Right kidney (tissue), 9 donors: ENCODE measurements around the gene CLECL1.

Experiments
- DNase-seq: peaks from one replicate; pipeline ENCODE4 v3.0.0-alpha.2; 2016
- long read RNA-seq, 8 donors: transcript quantifications; one replicate each; lab custom pipeline, GENCODE V29; 2026

Gene CLECL1
- long read RNA-seq, donor 1, result 0 reads
- long read RNA-seq, donor 2, result 0 reads
- long read RNA-seq, donor 3, result 0 reads
- long read RNA-seq, donor 4, result 0 reads
- long read RNA-seq, donor 5, result 0 reads
- long read RNA-seq, donor 6, result 0 reads
- long read RNA-seq, donor 7, result 0 reads
- long read RNA-seq, donor 8, result 0 reads

DNA sequence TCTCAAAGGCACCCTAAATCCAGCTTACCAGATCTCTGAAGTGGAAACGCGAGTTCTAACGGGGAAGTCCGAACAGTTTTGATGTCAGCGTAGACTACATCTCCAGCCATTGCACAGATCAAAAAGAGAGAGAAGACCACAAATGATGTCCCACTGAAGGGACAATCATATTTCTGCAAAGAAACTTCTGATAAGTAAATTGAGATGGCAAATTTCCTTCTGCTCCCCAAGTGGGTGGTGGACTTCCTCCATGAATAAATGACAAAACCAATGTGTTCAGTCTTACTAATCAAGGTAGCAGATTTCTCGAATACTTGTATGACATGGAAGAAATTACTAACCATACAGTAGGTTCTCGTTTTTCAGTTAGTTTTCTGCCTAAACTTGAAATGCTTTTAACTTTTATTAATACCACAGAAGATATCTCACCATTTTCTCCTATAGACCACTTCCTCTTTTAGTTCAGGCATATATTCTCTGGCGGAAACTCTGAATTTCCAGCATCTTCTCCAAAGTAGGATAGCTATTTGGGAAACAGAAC, at the start of gene CLECL1:
CLECL1 (minus strand) TSS at position 177 of the 541 bp plus-strand sequence.
- no peak for DNase-seq

DNA sequence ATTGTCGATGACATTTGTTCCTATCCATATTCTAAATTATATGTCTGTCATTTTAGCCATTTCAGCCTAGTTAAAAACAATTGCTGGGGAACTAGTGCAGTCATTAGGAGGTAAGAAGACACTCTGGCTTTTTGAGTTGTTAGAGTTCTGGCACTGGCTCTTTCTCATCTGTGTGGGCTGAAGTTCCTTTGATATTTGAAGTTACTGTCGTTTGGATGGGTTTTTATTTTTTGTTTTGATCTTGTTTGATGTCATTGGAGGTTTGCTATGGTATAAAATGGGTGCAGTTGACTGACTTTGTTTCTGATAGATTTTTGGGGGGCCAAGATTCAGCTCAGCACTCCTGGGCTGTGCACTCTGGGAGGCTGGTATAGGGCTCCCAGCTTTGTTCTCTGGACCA, 48.5 kb upstream of the CLECL1 start:
- DNase-seq, result no peak

DNA sequence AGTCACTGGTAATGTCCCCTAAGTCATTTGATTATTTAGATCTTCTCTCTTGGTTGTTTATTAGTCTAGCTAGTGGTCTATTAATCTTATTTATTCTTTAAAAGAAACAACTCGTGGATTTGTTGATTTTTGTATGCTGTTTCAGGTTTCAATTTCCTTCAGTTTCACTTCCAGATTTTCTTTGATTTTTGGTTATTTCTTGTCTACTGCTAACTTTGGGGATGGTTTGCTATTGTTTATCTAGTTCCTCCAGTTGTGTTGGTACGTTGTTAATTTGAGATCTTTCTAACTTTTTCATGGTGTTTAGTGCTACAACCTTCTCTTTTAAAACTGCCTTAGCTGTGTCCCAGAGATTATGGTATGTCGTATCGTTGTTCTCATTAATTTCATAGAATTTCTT, 46.3 kb upstream of the CLECL1 start:
- no peak for DNase-seq

DNA sequence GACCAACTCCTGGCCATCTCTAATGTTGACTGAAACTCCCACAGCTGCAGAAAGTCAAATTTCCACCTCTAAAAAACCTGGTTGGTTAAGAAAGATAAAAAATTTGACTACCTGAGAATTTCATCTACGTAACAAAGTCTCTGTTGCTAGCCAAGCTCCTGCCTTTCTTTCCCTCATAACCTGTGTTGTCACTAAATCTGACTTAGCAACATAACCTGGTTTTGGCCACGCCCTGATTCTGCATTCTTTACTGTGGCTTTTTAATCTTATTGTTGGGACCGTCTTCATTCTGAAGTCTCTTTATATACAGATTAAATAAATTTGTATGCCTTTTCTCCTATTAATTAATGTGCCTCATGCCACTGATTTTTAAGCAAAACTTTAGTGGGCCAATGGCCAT, 43.9 kb upstream of the CLECL1 start:
- DNase-seq, result no peak

DNA sequence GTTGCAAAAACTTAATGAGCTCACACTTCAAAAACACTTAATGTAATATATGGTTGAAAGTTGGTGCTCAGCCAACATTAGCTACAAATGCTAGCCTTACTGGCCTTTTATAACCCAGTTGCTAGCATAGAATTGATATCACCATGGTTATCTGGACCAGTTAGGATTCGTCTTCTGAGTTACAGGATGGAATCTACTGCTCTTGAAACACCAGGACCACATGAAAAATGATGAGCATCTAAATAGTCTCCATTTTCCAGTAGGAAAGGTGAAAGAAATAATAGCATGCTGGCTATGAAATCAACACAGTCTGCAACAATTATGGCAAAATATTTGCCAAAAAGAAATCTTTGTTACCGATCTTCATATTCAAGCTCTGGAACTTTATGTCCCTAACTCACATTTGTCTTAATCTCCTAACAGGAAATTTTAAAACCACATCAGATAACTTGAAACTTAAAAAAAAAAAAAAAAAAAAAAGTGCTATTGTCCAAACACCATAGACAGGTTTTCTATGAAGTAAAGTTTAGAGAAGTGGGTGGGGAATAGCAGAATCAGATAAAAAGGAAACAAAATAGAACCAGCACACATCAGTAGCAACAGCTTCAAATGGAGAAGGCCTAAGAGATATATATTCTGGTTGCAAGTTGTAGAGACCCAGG, 40.5 kb upstream of the CLECL1 start:
- DNase-seq, result no peak

DNA sequence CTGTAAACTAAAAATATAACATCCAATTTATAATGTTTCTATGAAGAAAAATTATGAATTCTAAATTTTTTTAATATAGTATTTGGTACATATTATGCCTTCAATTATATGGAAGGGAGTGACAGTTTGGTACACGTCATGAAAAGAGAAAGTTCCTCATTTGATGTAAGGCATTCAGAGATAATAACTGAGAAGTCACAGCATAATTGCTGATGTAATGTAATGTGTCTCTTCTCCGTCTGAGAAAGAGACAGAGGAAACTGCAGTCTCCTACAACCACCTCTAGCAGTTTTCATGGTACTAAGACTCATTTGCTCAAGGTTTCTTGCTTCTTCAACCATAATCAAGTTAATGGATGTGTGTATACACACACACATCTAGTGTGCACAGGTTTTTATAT, 30.1 kb upstream of the CLECL1 start:
- DNase-seq, result no peak

DNA sequence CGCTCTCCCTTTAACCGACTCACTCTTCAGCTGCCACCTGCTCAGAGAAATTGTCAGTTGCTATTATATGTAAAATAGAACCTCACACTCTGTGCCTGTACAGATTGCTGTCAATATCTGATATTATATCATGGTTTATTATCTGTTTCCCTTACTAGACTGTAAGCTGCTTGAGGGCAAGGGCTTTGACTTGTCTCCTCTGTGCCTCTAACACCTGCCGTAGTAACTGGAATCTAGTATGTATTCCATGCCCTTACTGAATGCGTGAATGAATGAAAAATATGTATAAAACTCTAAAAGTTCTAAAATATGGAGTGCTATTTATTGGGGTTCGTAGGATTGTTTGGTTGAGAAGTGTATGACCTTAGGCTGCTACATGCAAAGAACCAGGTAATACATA, 29.5 kb upstream of the CLECL1 start:
- no peak for DNase-seq

DNA sequence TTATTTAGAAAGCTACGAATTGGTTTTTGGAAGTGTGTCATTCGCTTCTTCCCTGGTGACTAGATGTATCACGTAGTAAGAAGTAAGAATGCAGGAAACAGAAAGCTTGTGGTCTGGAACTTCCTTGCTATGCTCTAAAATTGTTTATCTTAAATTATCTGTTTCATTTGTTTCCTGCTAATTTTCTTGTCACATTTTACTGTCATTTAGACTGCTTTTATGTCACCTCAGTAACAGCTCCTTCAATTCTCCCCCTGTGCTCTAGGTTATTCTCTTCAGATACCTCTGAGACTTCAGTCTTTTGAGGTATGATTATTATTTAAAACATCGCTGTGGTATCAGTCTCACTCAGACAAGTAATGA, 28.5 kb upstream of the CLECL1 start:
- no peak for DNase-seq

DNA sequence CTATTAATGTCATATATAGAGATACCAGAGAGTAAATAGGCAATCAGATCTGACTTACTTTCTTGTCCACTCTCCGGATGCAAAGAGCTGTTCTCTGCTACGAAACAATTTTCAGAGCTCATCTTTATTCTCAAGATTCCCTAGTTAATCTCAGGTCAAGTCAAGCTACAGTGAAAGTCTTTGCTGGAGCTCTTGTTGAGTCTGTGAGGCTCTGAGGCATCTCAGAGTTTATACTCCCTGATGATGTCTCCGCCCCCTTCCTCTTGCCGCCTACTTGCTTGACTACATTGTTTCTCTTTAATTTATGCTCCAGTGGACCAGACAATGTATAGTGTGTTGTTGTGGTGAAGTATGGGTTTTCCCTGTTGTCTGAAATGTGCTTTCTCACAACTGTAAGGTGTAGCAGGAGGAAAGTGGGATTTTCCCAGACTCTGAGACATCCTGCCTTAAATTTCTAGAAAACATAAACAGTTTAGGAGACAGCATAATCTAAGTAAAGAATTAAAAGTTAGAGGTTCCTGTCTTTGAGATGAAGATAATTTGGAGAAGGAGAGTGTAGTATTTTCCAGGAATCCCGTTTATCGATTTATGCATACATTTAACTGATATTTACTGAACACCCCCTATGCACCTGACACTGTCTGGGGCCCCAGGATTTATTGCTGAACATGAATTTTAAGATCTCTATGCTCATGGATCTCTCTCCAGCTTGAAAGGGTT, 28.0 kb upstream of the CLECL1 start, which contains the start of gene CD69:
CD69 (minus strand) TSS at position 203 of the 720 bp plus-strand sequence; CDS start at position 122, 81 bp downstream.
- no peak for DNase-seq

DNA sequence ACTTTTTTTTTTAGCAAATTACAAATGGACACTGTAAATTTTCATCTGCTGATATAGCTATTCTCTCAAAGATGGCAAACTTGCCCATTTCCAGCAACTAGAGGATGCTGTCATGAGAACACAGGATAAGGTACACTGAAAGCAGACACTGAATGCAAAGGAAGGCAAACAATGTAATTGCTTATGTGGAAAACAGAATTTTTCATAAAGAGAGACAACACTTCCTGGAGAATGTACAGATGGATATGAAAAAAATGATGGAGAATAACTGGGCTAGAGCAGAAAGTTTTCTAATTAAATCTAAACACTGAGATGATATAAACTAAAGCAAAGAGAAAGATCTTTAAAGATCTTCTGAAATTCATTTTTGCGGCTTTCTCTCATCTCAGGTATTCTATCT, 27.2 kb upstream of the CLECL1 start:
- DNase-seq, result no peak

DNA sequence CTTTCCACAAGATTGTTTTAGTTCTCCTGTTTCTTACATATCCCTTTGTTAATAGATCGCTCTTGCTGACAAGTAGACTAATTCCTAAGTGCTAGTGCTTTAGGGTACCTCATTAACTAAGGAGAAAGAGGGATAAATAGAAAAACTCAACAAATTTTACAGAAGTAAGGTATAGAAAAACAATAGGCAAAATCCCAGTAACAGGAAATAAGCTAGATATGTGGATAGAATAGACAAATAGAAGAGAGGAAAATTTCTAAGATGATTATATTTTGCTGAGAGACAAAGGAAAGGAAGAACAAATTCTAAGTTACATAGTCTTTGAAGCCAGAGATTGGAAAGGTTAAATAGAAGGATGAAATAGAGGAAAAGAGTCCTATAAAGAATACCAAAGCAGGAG, 26.8 kb upstream of the CLECL1 start:
- no peak for DNase-seq

DNA sequence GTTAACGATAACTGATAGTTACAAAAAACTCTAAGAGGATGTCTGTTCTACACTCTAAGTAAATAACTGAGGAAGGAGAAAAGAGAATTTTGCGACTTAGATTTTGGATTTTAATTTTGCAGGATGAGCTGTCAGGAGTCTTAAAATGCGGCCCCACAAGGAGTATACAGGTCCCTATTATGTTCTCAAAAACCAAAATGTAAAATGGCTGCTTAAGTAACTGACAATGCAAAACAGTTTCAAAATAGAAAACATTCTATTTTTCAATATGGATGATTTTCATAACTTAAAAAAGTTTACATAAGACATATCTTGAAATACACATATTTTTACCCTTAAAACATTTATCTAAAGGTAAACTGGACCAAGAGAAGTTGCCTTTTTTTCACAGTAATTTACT, 25.2 kb upstream of the CLECL1 start:
- DNase-seq, result no peak

DNA sequence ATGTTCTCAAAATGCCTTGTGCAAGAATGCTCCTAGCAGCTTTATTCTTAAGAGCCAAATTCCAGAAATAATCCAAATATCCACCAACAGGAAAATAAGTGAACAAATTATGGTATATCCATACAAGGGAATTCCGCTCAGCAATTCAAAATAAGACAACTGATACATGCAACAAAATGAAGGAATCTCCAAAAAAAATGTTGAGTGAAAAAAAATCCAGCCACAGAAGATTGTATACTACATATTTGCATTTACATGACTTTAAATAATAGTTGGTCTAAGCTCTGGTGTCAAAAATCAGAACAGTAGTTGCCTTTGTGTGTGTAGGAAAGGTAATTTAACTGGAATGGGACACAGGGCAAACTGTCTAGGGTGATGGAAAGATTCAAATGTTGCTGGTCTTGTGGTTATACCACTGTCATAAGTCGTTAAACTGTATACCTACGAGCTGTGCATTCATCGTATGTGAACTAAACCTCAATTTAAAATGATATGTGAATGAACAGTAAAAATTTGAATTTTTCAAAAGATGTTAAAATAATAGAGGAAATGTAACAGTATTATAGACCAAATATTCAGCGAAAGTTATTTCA, 24.6 kb upstream of the CLECL1 start:
- DNase-seq, result no peak

DNA sequence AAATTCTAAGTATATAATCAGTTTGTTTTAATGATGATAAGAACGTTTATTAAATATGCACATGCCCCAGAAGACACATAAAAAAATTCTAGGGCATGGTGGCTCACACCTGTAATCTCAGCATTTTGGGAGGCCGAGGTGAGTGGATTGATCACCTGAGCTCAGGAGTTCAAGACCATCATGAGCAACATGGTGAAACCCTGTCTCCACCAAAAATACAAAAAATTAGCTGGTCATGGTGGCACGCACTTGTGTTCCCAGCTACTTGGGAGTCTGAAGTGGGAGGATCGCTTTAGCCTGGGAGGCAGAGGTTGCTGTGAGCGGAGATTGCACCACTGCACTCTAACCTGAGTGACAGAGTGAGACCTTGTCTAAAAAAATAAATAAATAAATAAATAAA, 23.8 kb upstream of the CLECL1 start:
- DNase-seq, result no peak

DNA sequence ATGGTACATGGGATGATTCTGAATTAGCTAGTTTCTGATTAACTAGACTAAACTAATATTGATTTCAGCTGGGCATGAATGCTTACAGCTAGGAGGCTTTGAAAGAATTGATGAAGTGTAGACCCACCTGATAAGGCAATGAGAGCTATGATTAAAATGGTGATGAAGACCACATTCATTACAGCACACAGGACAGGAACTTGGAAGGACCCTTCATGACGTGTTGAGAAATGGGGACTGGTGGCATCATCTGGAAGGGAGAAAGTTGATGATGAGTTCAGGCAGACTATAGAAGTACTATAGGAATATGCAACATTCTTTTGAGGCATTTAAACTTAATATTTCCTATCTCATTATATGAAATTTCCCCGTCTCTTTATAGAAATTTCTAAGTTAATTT, 23.3 kb upstream of the CLECL1 start:
- DNase-seq, result no peak

DNA sequence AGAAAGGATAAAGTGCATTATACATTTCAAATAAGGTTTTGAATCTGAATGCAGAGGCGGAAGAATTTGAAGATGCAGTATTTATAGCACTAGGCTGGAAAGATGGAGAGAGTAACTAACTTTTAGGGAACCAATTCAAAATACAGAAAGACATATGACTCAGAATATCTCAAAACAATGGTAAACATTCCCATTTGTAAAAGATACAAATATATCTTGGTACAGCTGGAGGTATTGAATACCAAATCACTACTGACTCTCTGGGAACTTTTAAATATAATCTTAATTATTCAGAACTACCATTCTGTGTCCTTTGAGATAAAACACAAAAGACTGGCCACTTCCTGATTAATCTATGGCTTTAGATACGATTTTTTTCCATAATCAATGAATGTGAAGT, 22.7 kb upstream of the CLECL1 start:
- DNase-seq, result no peak

DNA sequence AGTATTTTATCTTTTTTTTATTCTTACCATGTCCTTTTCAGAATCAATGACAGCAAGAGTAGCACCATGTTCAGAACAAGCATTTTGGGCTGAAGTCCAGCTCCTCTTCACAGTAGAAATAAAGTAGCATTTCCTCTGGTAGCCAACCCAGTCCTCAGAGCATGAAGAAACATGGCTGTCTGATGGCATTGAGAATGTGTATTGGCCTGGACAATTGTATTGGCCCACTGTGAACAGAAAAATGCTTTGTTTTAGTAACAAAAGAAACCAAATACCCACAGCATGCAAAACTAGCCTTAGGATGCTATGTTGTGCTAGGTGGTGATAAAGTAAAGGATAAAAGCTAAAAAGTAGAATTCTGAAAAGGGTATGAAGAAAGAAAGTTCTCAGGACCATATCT, 22.1 kb upstream of the CLECL1 start:
- DNase-seq, result no peak

DNA sequence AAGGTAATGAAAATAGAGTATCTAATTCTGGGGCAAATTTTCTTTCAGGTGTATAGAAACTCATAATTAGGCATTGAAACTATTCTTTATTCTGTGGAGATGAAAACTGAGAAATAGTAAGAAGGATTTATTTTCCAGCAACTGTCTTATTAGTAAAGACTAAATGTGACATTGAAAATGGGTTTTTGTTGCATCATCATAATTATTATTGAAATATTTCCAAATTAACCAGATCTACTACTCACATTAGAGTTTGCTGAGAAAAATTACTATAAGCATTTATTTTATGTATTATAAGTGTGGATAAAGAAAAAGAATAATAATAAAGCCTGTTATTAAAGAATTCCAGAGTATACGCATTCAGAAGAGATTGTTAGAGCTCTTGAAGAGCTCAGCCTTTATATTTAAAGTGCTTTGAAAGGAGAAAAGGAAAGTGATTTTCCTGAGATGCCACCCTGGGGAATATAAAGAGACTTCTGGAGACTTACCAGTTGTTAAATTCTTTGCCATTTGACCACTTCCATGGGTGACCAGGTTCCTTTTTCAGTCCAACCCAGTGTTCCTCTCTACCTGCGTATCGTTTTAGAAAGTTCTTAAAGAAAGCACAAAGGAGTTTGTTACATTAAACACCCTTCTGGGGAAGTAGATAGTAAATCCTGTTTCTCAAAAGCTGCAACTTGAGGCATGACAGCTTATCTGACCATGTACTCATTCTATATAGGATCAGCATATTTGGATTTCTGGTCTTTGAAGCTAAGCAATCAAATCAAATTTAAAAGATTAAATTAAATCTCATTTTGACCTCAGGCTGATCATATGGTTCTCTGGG, 21.4 kb upstream of the CLECL1 start:
- DNase-seq, result no peak

DNA sequence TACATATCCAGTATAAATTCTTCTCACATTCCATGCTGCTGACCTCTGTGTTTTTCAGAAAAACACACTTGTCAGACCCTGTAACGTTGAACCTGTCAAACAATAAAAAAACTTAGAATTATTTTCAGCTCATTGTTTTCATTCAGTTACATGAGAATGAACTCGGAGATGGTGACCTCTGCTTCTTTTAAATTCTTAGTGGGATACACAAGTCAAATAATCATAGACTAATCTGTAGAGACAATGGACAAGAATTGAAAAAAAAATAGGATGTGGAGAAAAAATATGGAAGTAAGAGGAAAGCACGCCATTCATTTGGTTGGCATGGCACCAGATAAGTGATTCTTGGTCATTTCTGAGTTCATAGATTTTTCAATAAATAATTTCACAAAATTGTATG, 20.6 kb upstream of the CLECL1 start:
- no peak for DNase-seq

DNA sequence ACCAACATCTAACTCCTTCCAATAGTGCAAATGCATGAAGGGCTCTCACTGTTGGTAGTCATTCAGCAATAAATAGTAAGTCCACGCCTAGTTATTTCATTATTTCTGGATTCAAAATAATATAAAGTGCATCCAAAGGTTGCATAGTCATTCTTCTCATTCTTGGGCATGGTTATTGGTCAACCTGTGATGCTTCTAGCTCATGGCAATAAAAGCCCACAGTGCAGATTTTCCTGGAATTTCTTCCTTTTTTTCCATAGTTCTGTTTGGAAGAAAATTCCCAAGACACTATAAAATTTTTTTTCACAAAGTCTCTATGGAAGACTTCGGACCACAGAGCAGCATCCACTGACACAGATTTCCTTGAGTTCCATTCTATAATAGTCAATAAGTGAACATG, 20.2 kb upstream of the CLECL1 start:
- DNase-seq, result no peak

DNA sequence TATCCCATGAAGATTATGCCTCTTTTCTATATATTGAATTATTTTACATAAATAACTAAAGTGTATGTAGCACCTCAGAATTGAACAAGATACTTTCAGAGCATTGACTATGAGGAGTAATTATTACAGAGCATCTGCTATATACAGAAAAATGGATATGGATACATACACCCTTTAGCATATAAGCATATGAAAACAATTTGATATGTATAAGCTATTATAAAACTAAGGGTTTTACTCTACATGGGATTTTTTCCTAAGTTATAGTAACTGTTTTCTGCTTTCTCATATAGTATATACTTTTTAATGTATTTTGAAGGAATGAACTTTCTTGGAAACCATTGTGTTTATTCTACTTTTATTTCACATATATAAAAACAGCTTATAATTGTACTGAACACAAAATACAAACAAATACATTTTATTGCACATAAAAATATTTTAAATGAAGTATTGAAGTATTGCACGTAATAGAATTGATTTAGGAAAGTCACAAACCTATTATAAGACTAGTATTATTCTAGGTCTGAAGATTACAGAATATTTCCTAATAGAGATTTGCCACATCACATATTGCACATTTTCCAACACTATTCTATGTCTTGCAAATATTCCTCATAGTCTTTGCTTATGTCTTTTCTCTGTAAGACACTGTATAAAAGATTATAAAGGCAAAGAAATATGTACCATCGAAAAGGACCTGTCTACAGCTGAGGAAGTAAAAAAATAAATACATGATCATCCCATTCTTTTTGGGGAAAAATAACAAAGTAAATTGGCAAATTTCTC, 19.4 kb upstream of the CLECL1 start:
- DNase-seq, result no peak
